OCI-LY1 (cell line): ENCODE results near the gene HMG20A.

Experiments
- H2AFZ ChIP-seq: fragments of 200-600 bp; sonication (generic), shearing (Covaris generic); 2 replicates; pipeline ENCODE4 v1.6.0; 2014; ENCODE audit warnings: antibody characterized with exemption, mild to moderate bottlenecking, low read length
- H3F3A ChIP-seq: fragments of 200-600 bp; sonication (generic), shearing (Covaris generic); 2 replicates; pipeline ENCODE4 v1.6.0; 2014; ENCODE audit warnings: mild to moderate bottlenecking, antibody characterized with exemption, low read length, moderate library complexity; ENCODE audit not compliant: insufficient read depth
- H3K27ac ChIP-seq: fragments of 200-600 bp; sonication (generic); 2 replicates; pipeline ENCODE4 v1.5.1; 2014; ENCODE audit warnings: low read length, mixed run types, mild to moderate bottlenecking, low read depth; ENCODE audit not compliant: poor library complexity, severe bottlenecking
- H3K27me3 ChIP-seq: fragments of 200-600 bp; sonication (generic); 2 replicates; pipeline ENCODE4 v1.6.0; 2014; ENCODE audit warnings: antibody characterized with exemption, mild to moderate bottlenecking, low read length, moderate library complexity; ENCODE audit not compliant: insufficient read depth
- H3K36me3 ChIP-seq: fragments of 200-600 bp; sonication (generic); 2 replicates; pipeline ENCODE4 v1.6.1; 2014; ENCODE audit warnings: mild to moderate bottlenecking, antibody characterized with exemption, low read length, moderate library complexity, mixed read lengths; ENCODE audit not compliant: insufficient read depth
- H3K4me1 ChIP-seq: fragments of 200-600 bp; sonication (generic); 2 replicates; pipeline ENCODE4 v1.5.1; 2014; ENCODE audit warnings: mild to moderate bottlenecking, low read length, moderate library complexity; ENCODE audit not compliant: insufficient read depth, severe bottlenecking
- H3K4me2 ChIP-seq: fragments of 200-600 bp; sonication (generic), shearing (Covaris generic); 2 replicates; pipeline ENCODE4 v1.6.1; 2014; ENCODE audit warnings: low read length
- H3K4me3 ChIP-seq: fragments of 200-600 bp; sonication (generic); 2 replicates; pipeline ENCODE4 v1.5.1; 2014; ENCODE audit warnings: low read length, low read depth, mild to moderate bottlenecking, mixed read lengths; ENCODE audit not compliant: poor library complexity, severe bottlenecking
- H3K79me2 ChIP-seq: fragments of 200-600 bp; shearing (Covaris generic); 2 replicates; pipeline ENCODE4 v1.6.1; 2016; ENCODE audit warnings: mixed run types, low read length, mixed read lengths; ENCODE audit not compliant: insufficient read depth
- H3K9ac ChIP-seq: fragments of 200-600 bp; sonication (generic), shearing (Covaris generic); 2 replicates; pipeline ENCODE4 v1.6.1; 2014; ENCODE audit warnings: mild to moderate bottlenecking, low read length, mixed read lengths
- H3K9me2 ChIP-seq: fragments of 200-600 bp; sonication (generic), shearing (Covaris generic); 2 replicates; pipeline ENCODE4 v1.6.1; 2014; ENCODE audit warnings: low read depth, mild to moderate bottlenecking, low read length, mixed read lengths
- H3K9me3 ChIP-seq: fragments of 200-600 bp; shearing (Covaris generic); 2 replicates; pipeline ENCODE4 v1.6.1; 2014; ENCODE audit warnings: low read length, mixed read lengths
- H4K20me1 ChIP-seq: fragments of 200-600 bp; sonication (generic), shearing (Covaris generic); 2 replicates; pipeline ENCODE4 v1.6.0; 2016; ENCODE audit warnings: mild to moderate bottlenecking, low read length; ENCODE audit not compliant: insufficient read depth
- CTCF ChIP-seq: fragments of 200-600 bp; sonication (generic), shearing (Covaris generic); IDR thresholded peaks from 2 replicates; pipeline ENCODE4 v1.5.1; 2017; ENCODE audit warnings: mild to moderate bottlenecking, antibody characterized with exemption, low read length, moderate library complexity, mixed read lengths
- EZH2 ChIP-seq: fragments of 200-600 bp; sonication (generic), shearing (Covaris generic); IDR thresholded peaks from 2 replicates; pipeline ENCODE4 v1.8.0; 2017; ENCODE audit warnings: borderline replicate concordance, mixed run types, mild to moderate bottlenecking, antibody characterized with exemption, low read length, moderate library complexity, mixed read lengths

The HMG20A gene

GRCh38 chr15:77513226-77513625 is 92.5 kb downstream of the HMG20A start:
- TF ChIP-seq EZH2 (no peak), CTCF (no peak)
- H3K9ac ChIP-seq: no peak overlapping the region
- H3K9me2 ChIP-seq: no peaks in the 10 kb centered on the region
- no peak overlapping the region for H3K27ac ChIP-seq
- no peaks in the 10 kb centered on the region for H3K27me3 ChIP-seq
- no peak overlapping the region for H2AFZ ChIP-seq
- no peak overlapping the region for H3K4me3 ChIP-seq
- no peaks in the 10 kb centered on the region for H4K20me1 ChIP-seq
- no peaks in the 10 kb centered on the region for H3K9me3 ChIP-seq
- no peaks in the 10 kb centered on the region for H3K36me3 ChIP-seq
- H3K4me1 ChIP-seq: no peaks in the 10 kb centered on the region
- H3K4me2 ChIP-seq: no peak overlapping the region
- H3K79me2 ChIP-seq: no peaks in the 10 kb centered on the region
- no peaks in the 10 kb centered on the region for H3F3A ChIP-seq

DNA sequence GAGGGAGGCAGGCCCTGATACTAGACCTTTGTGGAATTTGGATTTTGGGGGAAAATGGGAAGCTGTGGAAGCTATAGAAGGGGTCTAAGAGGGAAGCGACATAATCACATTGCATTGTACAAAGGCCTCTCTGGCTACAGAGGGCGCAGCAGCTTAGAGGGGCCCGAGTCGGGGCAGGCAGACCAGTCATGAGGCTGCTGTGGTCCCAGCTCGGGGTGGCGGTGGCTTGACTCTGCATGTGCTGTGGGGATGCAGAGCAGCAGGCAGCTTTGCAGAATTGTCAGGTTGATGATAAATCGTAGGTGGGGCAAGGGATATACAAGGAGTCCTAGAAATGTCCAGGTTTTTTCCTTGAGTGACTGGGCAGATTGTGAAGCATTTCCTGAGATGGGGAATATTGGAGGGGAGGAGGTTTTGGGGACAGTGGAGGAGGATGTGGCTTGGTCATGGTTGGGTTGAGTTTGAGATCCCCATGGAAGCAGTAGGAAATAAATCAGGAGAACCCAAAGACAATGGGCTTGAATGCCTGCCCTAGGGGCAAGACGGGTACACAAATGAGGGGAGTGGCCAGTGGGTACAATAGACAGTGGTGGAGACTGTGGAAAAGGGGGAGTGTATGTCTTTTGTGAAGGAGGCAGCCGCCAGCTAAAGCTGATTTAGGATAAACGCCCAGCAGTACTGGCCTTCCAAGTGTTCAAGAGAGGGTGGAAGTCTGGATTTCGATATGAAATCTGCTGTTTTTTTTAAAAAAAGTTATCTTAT is 94.1 kb downstream of the HMG20A start:
- no peaks in the 10 kb centered on the region for H3K9me2 ChIP-seq
- no peaks in the 10 kb centered on the region for H3K9me3 ChIP-seq
- H3K79me2 ChIP-seq: no peaks in the 10 kb centered on the region
- no peak overlapping the region for H2AFZ ChIP-seq
- H3F3A ChIP-seq: no peaks in the 10 kb centered on the region
- no peak overlapping the region for H3K9ac ChIP-seq
- H3K4me3 ChIP-seq: no peak overlapping the region
- no peaks in the 10 kb centered on the region for H3K36me3 ChIP-seq
- no peak overlapping the region for H3K4me2 ChIP-seq
- H3K4me1 ChIP-seq: no peaks in the 10 kb centered on the region
- TF ChIP-seq EZH2 (no peak), CTCF (no peak)
- no peaks in the 10 kb centered on the region for H3K27me3 ChIP-seq
- H3K27ac ChIP-seq: no peak overlapping the region
- no peaks in the 10 kb centered on the region for H4K20me1 ChIP-seq

- H3K9ac ChIP-seq: no peak overlapping the region
- no peak overlapping the region for H3K4me3 ChIP-seq
- no peaks in the 10 kb centered on the region for H4K20me1 ChIP-seq
- H3K27ac ChIP-seq: no peak overlapping the region
- H3K36me3 ChIP-seq: no peaks in the 10 kb centered on the region
- TF ChIP-seq EZH2 (no peak), CTCF (no peak)
- H3K79me2 ChIP-seq: no peaks in the 10 kb centered on the region
- no peaks in the 10 kb centered on the region for H3K9me2 ChIP-seq
- no peaks in the 10 kb centered on the region for H3F3A ChIP-seq
- no peak overlapping the region for H2AFZ ChIP-seq
- no peak overlapping the region for H3K4me2 ChIP-seq
- no peaks in the 10 kb centered on the region for H3K9me3 ChIP-seq
- H3K4me1 ChIP-seq: no peaks in the 10 kb centered on the region
- no peaks in the 10 kb centered on the region for H3K27me3 ChIP-seq
These were observed 94.9 kb downstream of the HMG20A start for GRCh38 chr15:77515613-77516012.
